GM10266 (cell line): Measurements from ENCODE around the gene SLC6A7.
"Not testable (repeated sequence)": the region's sequence is repeated elsewhere in the genome, so short reads cannot be mapped to it uniquely, and the experiment has no call there.

Source experiments
- DNase-seq: peaks from one replicate; pipeline ENCODE4 v3.0.0; 2012; ENCODE audit errors: extremely low spot score
- CTCF ChIP-seq: IDR thresholded peaks from 2 replicates; pipeline ENCODE4 v1.5.1; 2012; ENCODE audit warnings: mild to moderate bottlenecking, low read depth; ENCODE audit not compliant: control insufficient read depth, insufficient read depth; ENCODE audit errors: missing control alignments

The SLC6A7 gene

GRCh38 chr5:150244209-150244608, 54.3 kb downstream of the SLC6A7 start:
- TF ChIP-seq CTCF = no peak
- no peak for DNase-seq

DNA sequence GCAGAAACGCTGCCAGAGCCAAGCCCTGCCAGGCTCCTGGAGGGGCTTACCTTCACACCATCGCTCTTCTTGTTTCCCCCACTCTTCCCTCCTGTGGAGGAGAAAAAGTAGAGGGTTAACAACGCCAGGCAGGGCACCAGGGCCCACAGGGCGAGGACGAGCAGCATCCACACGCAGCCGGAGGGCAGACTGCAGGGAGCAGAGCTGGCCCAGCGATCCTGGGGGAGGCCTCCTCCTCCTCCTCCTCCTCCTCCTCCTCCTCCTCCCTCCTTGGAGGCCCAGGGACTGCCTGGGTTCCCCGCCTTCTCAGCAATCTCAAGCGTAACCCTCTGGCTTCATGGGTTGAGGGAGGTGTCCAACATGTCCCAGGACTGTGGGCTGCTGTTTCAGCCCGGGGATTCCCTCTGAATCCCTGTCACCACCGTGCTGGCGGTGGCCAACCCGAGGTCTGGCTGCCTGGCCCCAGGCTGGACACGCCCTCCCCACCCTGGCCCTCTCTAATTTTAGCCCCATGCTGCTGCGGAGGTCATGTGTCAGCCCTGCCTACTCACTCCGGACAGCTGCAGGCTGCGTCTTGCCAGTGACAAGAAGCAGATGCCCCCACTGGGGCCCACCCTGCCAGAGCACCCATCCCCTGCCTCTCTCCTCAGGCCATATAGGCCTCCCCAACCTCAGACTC, 55.4 kb downstream of the SLC6A7 start:
- DNase-seq = no peak
- TF ChIP-seq CTCF = no peak

GRCh38 chr5:150245808-150246207, 55.9 kb downstream of the SLC6A7 start:
- no peak for TF ChIP-seq CTCF
- DNase-seq = no peak

GRCh38 chr5:150246429-150246828, 56.6 kb downstream of the SLC6A7 start:
- DNase-seq = no peak
- TF ChIP-seq CTCF = no peak

GRCh38 chr5:150246835-150247234, 57.0 kb downstream of the SLC6A7 start:
- no peak for DNase-seq
- no peak for TF ChIP-seq CTCF

DNA sequence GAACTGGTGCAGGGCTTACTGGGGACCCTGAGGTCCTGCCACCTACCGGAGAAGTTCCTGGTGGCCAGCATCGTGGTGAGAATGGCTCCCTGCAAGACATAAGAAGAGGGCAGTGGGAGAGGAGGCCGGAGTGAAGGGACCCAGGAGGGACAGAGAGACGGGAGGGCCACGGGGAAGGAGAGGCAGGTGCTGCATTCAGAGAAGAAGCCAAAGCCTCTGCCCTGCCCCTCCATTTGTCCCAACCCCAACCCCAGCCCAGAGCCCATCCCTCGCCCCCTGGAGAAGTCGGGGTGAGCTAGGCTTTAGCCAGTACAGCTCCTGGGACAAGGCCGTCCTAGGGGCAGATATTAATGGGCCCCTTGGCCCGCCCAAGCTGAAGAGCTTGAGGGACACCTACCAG, 57.9 kb downstream of the SLC6A7 start:
- no peak for TF ChIP-seq CTCF
- no peak for DNase-seq

GRCh38 chr5:150248493-150248892, 58.6 kb downstream of the SLC6A7 start:
- DNase-seq = not testable (repeated sequence)

DNA sequence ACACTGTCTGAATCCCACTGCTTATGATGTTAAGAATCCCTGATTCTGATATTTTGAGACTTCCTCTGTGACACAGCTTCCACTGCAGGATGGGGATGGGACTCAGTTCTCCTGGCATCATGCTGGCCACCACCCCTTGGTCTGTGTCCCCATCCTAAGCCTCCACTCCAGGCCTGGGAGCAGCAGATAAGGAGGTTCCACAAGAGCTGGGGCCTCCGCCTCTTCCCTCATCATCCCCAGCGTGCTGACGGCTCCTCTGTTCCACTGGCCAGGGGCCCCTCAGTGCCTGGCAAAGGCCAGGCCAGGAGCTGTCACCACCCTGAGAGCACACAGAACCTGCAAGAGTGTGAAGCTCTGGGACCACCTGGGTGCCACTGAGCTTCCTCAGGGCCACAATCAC, 59.1 kb downstream of the SLC6A7 start:
- no peak for DNase-seq
- no peak for TF ChIP-seq CTCF
